ENCODE results near the gene KCNQ1. TPM values are rescaled to one million over a fixed set of nuclear protein-coding genes. Genes with fewer than 3 reads are reported as not detected.
"Not testable (repeated sequence)": the region's sequence is repeated elsewhere in the genome, so short reads cannot be mapped to it uniquely, and the experiment has no call there.

The KCNQ1 gene
- total RNA-seq, 4 donors from 2014 or later: 0.81 to 2.2 (median 1.6) TPM

- WGBS, 2 donors: 83 to 86% methylated on average over 8 of the region's 8 CpGs
- TF ChIP-seq CTCF (IDR thresholded peaks at IDR 0.05): no peak
- TF ChIP-seq POLR2A (IDR thresholded peaks at IDR 0.05): no peak
- intact Hi-C loops (cut with DNase I; ENCODE audit: low total_unique reads): no loop called here
- H3K4me3 ChIP-seq (ENCODE audit: low read depth, poor library complexity, severe bottlenecking): no peak overlapping the region
- DNase-seq (ENCODE audit: low spot score in 2 of 2): no peak
These were observed 33.1 kb downstream of the KCNQ1 start for GRCh38 chr11:2477936-2478335.

DNA sequence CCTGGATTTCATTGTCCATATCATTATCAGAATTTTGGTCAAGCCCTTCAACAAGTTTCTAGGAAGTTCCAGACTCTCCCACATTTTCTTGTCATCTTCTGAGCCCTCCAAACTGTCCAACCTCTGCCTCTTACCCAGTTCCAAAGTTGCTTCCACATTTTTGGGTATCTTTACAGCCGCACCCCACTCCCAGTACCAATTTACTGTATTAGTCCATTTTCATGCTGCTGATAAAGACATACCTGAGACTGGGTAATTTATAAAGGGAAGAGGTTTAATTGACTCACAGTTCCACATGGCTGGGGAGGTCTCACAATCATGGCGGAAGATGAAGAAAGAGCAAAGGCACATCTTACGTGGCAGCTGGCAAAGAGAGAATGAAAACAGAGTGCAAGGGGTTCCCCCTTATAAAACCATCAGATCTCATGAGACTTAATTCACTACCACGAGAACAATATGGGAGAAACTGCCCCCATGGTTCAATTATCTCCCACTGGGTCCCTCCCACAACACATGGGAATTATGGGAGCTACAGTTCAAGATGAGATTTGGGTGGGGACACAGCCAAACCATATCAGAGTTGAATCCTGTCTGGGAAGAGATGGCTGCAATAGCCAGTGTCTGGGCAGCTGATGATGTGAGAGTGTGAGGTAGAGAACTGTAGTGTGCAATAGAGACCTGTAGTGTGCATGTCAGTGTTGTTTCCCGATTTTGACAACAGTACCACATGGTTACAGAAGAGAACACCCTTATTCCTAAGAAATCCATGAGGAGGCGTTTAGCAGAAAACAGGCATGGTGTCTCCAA is 35.5 kb downstream of the KCNQ1 start:
- DNase-seq (ENCODE audit: low spot score in 2 of 2); intact Hi-C loops (cut with DNase I; ENCODE audit: low total_unique reads); H3K4me3 ChIP-seq (ENCODE audit: low read depth, poor library complexity, severe bottlenecking): not testable (repeated sequence)
- WGBS, 2 donors: 59 to 63% methylated on average over 6 of the region's 6 CpGs

- no peak for DNase-seq (ENCODE audit: low spot score in 2 of 2)
These were observed 36.0 kb downstream of the KCNQ1 start for GRCh38 chr11:2480874-2481220.

DNA sequence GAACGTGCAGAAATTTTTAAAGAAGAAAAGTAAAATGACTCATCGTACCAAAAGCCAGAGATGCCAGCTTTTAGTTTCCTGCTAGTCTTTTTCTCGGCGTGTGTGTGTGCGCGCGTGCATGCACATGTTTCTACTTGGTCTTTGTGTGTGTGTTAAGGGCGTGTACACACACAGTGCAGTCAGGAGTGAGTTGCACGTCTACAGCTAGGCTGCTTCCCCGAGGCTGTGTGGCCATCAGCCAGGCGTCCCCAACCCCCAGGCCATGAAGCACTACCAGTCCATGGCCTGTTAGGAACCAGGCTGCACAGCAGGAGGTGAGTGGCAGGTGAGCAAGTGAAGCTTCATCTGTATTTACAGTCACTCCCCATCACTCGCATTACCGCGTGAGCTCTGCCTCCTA is 36.4 kb downstream of the KCNQ1 start:
- TF ChIP-seq CTCF (IDR thresholded peaks at IDR 0.05) (no peak), POLR2A (IDR thresholded peaks at IDR 0.05) (no peak)
- intact Hi-C loops (cut with DNase I; ENCODE audit: low total_unique reads): no loop called here
- H3K4me3 ChIP-seq (ENCODE audit: low read depth, poor library complexity, severe bottlenecking): no peak overlapping the region
- DNase-seq (ENCODE audit: low spot score in 2 of 2): no peak
- 30 to 38% methylated on average over 14 of the region's 14 CpGs for WGBS, 2 donors

More at GRCh38 chr11:2480874-2481220, 36.0 kb downstream of the KCNQ1 start:
- intact Hi-C loops (cut with DNase I; ENCODE audit: low total_unique reads): no loop called here
- 21% methylated on average over 7 of the region's 7 CpGs for WGBS, 2 donors
- H3K4me3 ChIP-seq (ENCODE audit: low read depth, poor library complexity, severe bottlenecking): no peak overlapping the region
- TF ChIP-seq CTCF (IDR thresholded peaks at IDR 0.05) (no peak), POLR2A (IDR thresholded peaks at IDR 0.05) (no peak)

DNA sequence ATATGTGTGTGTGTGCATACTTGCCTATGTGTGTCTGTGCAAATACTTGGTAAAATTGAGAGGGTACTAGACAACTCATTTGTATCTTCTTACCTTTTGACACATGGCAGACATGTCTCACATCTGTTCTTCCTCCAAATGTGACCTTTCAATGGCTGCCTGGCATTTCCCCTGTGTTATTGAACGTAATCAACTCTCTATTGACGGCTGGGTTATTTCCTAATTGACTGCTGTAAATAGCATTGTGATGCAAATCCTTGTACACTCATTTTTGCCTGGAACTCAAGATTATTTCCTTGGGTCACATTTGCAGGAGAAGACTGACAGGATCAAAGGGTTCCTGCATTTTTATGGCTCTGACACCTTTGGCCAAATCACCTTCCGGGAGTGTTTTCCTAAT is 37.4 kb downstream of the KCNQ1 start:
- TF ChIP-seq POLR2A (IDR thresholded peaks at IDR 0.05): no peak
- TF ChIP-seq CTCF (IDR thresholded peaks at IDR 0.05): no peak
- H3K4me3 ChIP-seq (ENCODE audit: low read depth, poor library complexity, severe bottlenecking): no peak overlapping the region
- intact Hi-C loops (cut with DNase I; ENCODE audit: low total_unique reads): no loop called here
- 46 to 50% methylated on average over 3 of the region's 3 CpGs for WGBS, 2 donors
- DNase-seq (ENCODE audit: low spot score in 2 of 2): no peak

DNA sequence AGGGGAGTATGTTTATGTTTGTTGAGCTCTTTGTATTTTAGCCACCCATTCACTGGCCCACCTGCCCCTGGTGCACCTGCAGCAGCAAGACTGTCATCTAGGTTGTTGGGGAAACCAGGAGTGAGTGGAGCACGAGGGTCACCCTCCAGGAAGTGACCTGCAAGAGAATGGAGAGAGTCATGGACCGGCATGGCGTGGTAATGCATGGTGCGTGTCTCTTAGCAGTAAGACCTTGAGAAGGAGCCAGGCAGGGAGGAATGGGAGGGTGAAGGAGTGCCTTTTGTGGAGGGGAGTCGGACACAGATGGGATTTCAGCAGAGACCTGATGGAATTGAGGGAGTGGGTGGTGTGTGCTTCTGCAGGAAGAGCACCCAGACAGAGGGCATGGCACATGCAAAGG is 37.9 kb downstream of the KCNQ1 start:
- DNase-seq (ENCODE audit: low spot score in 2 of 2): no peak

More for the DNA sequence above, 37.9 kb downstream of the KCNQ1 start:
- no peak overlapping the region for H3K4me3 ChIP-seq (ENCODE audit: low read depth, poor library complexity, severe bottlenecking)
- intact Hi-C loops (cut with DNase I; ENCODE audit: low total_unique reads): no loop called here
- TF ChIP-seq POLR2A (IDR thresholded peaks at IDR 0.05): no peak
- no peak for TF ChIP-seq CTCF (IDR thresholded peaks at IDR 0.05)
- 78 to 80% methylated on average over 5 of the region's 5 CpGs for WGBS, 2 donors

Data from lower leg skin (tissue), 4 donors.